Neural progenitor cell (in vitro differentiated cells): ENCODE results near the gene MORC2. TPM values are rescaled to one million over a fixed set of nuclear protein-coding genes. Genes with fewer than 3 reads are reported as not detected.

Experiments
- DNase-seq: peaks from one replicate; pipeline ENCODE4 v3.0.0-alpha.2; 2016; ENCODE audit warnings: low spot score
- H2AFZ ChIP-seq: fragments of 200-600 bp; sonication (generic); replicated peaks from 2 replicates; pipeline ENCODE4 v1.6.1; 2016; ENCODE audit warnings: antibody characterized with exemption
- H3F3A ChIP-seq: fragments of 200-600 bp; sonication (generic); 2 replicates; pipeline ENCODE4 v1.6.1; 2016; ENCODE audit warnings: antibody characterized with exemption, low read depth
- H3K27ac ChIP-seq: fragments of 200-600 bp; sonication (generic); 2 replicates; pipeline ENCODE4 v1.5.1; 2016; ENCODE audit warnings: mild to moderate bottlenecking
- H3K27me3 ChIP-seq: fragments of 200-600 bp; sonication (generic); 2 replicates; pipeline ENCODE4 v1.6.1; 2016; ENCODE audit warnings: mild to moderate bottlenecking, moderate library complexity
- H3K36me3 ChIP-seq: fragments of 200-600 bp; sonication (generic); 2 replicates; pipeline ENCODE4 v1.5.1; 2016
- H3K4me1 ChIP-seq: fragments of 200-600 bp; sonication (generic); 2 replicates; pipeline ENCODE4 v1.6.1; 2016; ENCODE audit warnings: mixed run types
- H3K4me2 ChIP-seq: fragments of 200-600 bp; sonication (generic); 2 replicates; pipeline ENCODE4 v1.6.1; 2016
- H3K4me3 ChIP-seq: fragments of 200-600 bp; sonication (generic); 2 replicates; pipeline ENCODE4 v1.5.1; 2016
- H3K79me2 ChIP-seq: fragments of 200-600 bp; sonication (generic); 2 replicates; pipeline ENCODE4 v1.6.1; 2016; ENCODE audit warnings: low read depth
- H3K9ac ChIP-seq: fragments of 200-600 bp; sonication (generic); 2 replicates; pipeline ENCODE4 v1.6.1; 2016
- H3K9me3 ChIP-seq: fragments of 200-600 bp; sonication (generic); 2 replicates; pipeline ENCODE4 v1.5.1; 2016; ENCODE audit warnings: low read depth
- H4K20me1 ChIP-seq: fragments of 200-600 bp; sonication (generic); 2 replicates; pipeline ENCODE4 v1.6.1; 2016; ENCODE audit warnings: low read depth
- H3K27ac Mint-ChIP-seq: 3 replicates; pipeline ENCODE4 v1.8.0; 2021; ENCODE audit warnings: mixed read lengths
- H3K27me3 Mint-ChIP-seq: 2 replicates; pipeline ENCODE4 v1.8.0; 2022; ENCODE audit warnings: low read depth, mild to moderate bottlenecking, inconsistent platforms, moderate library complexity, mixed read lengths; ENCODE audit not compliant: insufficient read depth
- H3K36me3 Mint-ChIP-seq: 3 replicates; pipeline ENCODE4 v1.8.0; 2021; ENCODE audit warnings: mixed read lengths
- H3K4me1 Mint-ChIP-seq: 3 replicates; pipeline ENCODE4 v1.8.0; 2021; ENCODE audit warnings: mixed read lengths
- H3K4me3 Mint-ChIP-seq: 3 replicates; pipeline ENCODE4 v1.8.0; 2021; ENCODE audit warnings: mild to moderate bottlenecking, moderate library complexity, mixed read lengths
- H3K9me3 Mint-ChIP-seq: 3 replicates; pipeline ENCODE4 v1.8.0; 2020; ENCODE audit warnings: mixed read lengths
- EZH2 ChIP-seq: fragments of 200-600 bp; sonication (generic); IDR thresholded peaks from 2 replicates; pipeline ENCODE4 v1.6.1; 2017; ENCODE audit warnings: antibody characterized with exemption, mild to moderate bottlenecking, moderate library complexity
- EZH2phosphoT487 ChIP-seq: fragments of 200-600 bp; sonication (generic); IDR thresholded peaks from 2 replicates; pipeline ENCODE4 v1.6.1; 2017; ENCODE audit warnings: antibody characterized with exemption
- small RNA-seq: library from RNA; depleted of rRNA; stranded (forward); fragments of <200 nt; gene quantifications from one replicate; pipeline ENCODE3, GENCODE V24; 2015
- total RNA-seq: library from RNA; depleted of rRNA; stranded (reverse); fragments of >200 nt; gene quantifications from 2 replicates; pipeline ENCODE4 v1.2.3, GENCODE V29; 2015; ENCODE audit warnings: low replicate concordance
- TF ChIP-seq, protein P1 (sequence below): fragments of 200-600 bp; sonication (generic); IDR thresholded peaks from 2 replicates; pipeline ENCODE4 v1.5.1; 2017; ENCODE audit warnings: antibody characterized with exemption, mild to moderate bottlenecking

The MORC2 gene
- total RNA-seq, 1 donor from 2014 or later: 29.8 TPM

DNA sequence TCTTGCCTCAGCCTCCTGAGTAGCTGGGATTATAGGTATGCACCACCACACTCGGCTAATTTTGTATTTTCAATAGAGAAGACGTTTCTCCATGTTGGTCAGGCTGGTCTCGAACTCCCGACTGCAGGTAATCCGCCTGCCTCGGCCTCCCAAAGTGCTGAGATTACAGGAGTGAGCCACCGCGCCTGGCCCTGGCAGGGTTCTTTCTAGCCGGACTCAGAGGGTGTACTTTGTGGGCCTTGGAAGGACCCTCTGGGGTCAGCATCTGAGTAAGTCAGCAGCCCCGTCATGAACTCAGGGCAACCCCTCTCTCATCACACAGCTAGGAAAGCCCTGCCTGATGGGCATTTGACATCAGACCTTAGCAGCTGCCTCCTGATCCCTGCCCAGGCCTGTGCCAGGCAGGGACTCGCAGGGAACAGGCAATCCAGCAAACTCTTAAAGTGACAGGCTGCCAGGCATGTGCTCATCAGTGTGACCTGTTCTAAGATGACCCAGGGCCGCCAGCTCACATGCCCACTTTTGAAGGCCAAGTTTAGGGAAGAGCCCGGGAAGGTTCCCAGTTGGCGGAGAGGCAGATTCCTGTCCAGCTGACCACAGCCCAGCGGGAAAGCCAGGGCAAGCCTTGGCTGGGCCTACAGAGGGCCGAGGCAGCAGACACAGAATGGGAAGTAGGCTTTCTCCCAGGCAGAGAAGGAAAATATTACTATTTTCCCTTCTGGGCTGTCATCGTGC is 92.9 kb downstream of the MORC2 start:
- H3K9me3 Mint-ChIP-seq: no peaks in the 10 kb centered on the region
- Histone ChIP-seq H3K4me2 (no peak overlapping the region), H3K4me3 (no peak overlapping the region), H4K20me1 (no peaks in the 10 kb centered on the region), H3K27ac (no peak overlapping the region), H3K4me1 (peaks cover 1% of the 10 kb centered on the region), H3F3A (no peaks in the 10 kb centered on the region), H3K9me3 (no peaks in the 10 kb centered on the region), H3K27me3 (no peaks in the 10 kb centered on the region), H3K36me3 (no peaks in the 10 kb centered on the region), H3K9ac (no peak overlapping the region), H2AFZ (no peak overlapping the region), H3K79me2 (no peaks in the 10 kb centered on the region)
- TF ChIP-seq EZH2: no peak
- TF ChIP-seq, protein P1, sequence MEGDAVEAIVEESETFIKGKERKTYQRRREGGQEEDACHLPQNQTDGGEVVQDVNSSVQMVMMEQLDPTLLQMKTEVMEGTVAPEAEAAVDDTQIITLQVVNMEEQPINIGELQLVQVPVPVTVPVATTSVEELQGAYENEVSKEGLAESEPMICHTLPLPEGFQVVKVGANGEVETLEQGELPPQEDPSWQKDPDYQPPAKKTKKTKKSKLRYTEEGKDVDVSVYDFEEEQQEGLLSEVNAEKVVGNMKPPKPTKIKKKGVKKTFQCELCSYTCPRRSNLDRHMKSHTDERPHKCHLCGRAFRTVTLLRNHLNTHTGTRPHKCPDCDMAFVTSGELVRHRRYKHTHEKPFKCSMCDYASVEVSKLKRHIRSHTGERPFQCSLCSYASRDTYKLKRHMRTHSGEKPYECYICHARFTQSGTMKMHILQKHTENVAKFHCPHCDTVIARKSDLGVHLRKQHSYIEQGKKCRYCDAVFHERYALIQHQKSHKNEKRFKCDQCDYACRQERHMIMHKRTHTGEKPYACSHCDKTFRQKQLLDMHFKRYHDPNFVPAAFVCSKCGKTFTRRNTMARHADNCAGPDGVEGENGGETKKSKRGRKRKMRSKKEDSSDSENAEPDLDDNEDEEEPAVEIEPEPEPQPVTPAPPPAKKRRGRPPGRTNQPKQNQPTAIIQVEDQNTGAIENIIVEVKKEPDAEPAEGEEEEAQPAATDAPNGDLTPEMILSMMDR: no peak
- TF ChIP-seq EZH2phosphoT487: no peak
- H3K4me3 Mint-ChIP-seq: no peak overlapping the region
- peaks cover 22% of the 10 kb centered on the region for H3K4me1 Mint-ChIP-seq
- no peak overlapping the region for H3K27ac Mint-ChIP-seq
- H3K27me3 Mint-ChIP-seq: peaks cover 6% of the 10 kb centered on the region
- H3K36me3 Mint-ChIP-seq: no peaks in the 10 kb centered on the region
- no peak for DNase-seq

Small RNAs within 50 kb of the gene (small RNA-seq; reads per million reads assigned to genes)
- gene RF01892: not detected

Other genes with a start within 250 kb of the MORC2 start
- 130 and 136 TPM in 2 replicates for gene TUG1, start 491 bp upstream of the MORC2 start, total RNA-seq
- 14.1 and 24.0 TPM in 2 replicates for gene SMTN, start 112.5 kb upstream of the MORC2 start, total RNA-seq
- 7.4 and 13.9 TPM in 2 replicates for gene SELENOM, start 138.8 kb upstream of the MORC2 start, total RNA-seq
- 1.5 and 3.7 TPM in 2 replicates for gene INPP5J, start 154.2 kb upstream of the MORC2 start, total RNA-seq
- 0.41 and 3.6 TPM in 2 replicates for gene PLA2G3, start 171.7 kb upstream of the MORC2 start, total RNA-seq
- gene RNF185, start 191.4 kb upstream of the MORC2 start, total RNA-seq: 23.2 and 31.1 TPM in 2 replicates
- 28.1 and 45.8 TPM in 2 replicates for gene LIMK2, start 243.5 kb upstream of the MORC2 start, total RNA-seq